Left ventricle myocardium inferior (tissue), 1 donor: ENCODE measurements around the gene ENDOU. TPM values are rescaled to one million over a fixed set of nuclear protein-coding genes. Genes with fewer than 3 reads are reported as not detected.

Experiments
- DNase-seq: peaks from one replicate; pipeline ENCODE4 v3.0.0-alpha.2; 2020
- H3K27ac ChIP-seq: fragments of 200-600 bp; replicated peaks from 2 replicates; pipeline ENCODE4 v1.8.0; 2021
- H3K27me3 ChIP-seq: fragments of 200-600 bp; 2 replicates; pipeline ENCODE4 v1.8.0; 2021; ENCODE audit warnings: low read depth
- H3K36me3 ChIP-seq: fragments of 200-600 bp; 2 replicates; pipeline ENCODE4 v1.8.0; 2021
- H3K4me1 ChIP-seq: fragments of 200-600 bp; 2 replicates; pipeline ENCODE4 v1.8.0; 2021
- H3K4me3 ChIP-seq: fragments of 200-600 bp; 2 replicates; pipeline ENCODE4 v1.8.0; 2021; ENCODE audit warnings: mild to moderate bottlenecking, moderate library complexity
- H3K9me3 ChIP-seq: fragments of 200-600 bp; replicated peaks from 2 replicates; pipeline ENCODE4 v1.8.0; 2021
- intact Hi-C: fragments of 100-400 bp; cut with micrococcal nuclease; formaldehyde crosslinking; loops from one replicate; pipeline ENCODE4 v1.11.0; 2022
- total RNA-seq: library from RNA; stranded (reverse); fragmentation: NEBNext Ultra II Directional; extraction: Animal tissue kit (Norgen Biotek cat#: 25700); gene quantifications from one replicate; pipeline ENCODE4 v1.2.1, GENCODE V29; 2021
- TF ChIP-seq, protein P1 (sequence below): fragments of 200-600 bp; IDR thresholded peaks from 2 replicates; pipeline ENCODE4 v1.8.0; 2021; ENCODE audit warnings: antibody characterized with exemption, mild to moderate bottlenecking, borderline replicate concordance
- donor health status: DM: no; HTN: yes; CAD: no; lungs with severe emphysema.

Gene ENDOU
- total RNA-seq, 1 donor from 2014 or later = 0.49 TPM

DNA sequence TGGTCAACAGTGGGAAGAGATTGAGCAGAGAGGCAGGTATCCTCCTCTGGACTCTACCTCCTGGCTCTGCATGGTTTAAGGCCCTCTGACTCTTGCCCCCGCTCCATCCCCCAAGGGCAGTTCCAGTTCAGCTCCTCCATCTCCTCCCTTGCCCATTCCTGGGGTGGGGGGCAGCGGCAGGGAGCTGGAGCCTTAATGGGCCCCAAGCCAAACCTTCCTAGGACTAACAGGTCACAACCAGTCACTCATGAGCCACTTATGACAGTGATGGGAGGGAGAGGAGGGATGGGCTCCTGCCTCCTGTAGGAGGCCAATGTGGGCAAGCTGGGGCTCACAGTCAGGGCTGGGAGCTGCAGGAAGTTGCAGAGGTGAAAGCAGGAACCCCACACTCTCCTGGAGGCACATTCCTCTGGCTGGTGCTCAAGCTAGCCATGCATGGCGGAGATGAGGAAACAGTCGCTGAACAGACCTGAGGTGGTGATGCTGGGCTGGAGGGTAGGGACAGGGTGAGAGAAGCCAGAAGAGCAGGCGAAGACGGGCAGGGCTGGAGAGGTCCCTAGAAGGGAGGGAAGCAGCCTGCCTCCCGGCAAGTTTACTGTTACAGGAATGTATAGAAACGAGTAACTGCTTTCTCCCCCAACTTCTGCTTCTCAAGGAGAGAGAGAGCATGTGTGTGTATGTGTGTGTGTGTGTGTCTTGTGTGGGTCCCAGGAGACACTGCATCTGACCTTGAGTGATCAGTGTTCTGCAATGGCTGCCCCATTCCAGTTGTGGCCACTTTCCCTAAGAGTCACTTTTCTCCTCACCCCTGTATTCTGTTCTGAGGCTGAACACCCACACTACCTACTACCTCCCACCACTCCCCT lies 38.4 kb upstream of the ENDOU start:
- H3K27me3 ChIP-seq = no peaks in the 10 kb centered on the region
- peaks cover 67% of the 10 kb centered on the region for H3K4me1 ChIP-seq
- no peak for DNase-seq
- no peaks in the 10 kb centered on the region for H3K36me3 ChIP-seq
- H3K9me3 ChIP-seq = no peaks in the 10 kb centered on the region
- TF ChIP-seq, protein P1, sequence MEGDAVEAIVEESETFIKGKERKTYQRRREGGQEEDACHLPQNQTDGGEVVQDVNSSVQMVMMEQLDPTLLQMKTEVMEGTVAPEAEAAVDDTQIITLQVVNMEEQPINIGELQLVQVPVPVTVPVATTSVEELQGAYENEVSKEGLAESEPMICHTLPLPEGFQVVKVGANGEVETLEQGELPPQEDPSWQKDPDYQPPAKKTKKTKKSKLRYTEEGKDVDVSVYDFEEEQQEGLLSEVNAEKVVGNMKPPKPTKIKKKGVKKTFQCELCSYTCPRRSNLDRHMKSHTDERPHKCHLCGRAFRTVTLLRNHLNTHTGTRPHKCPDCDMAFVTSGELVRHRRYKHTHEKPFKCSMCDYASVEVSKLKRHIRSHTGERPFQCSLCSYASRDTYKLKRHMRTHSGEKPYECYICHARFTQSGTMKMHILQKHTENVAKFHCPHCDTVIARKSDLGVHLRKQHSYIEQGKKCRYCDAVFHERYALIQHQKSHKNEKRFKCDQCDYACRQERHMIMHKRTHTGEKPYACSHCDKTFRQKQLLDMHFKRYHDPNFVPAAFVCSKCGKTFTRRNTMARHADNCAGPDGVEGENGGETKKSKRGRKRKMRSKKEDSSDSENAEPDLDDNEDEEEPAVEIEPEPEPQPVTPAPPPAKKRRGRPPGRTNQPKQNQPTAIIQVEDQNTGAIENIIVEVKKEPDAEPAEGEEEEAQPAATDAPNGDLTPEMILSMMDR = no peak
- no peak overlapping the region for H3K4me3 ChIP-seq
- H3K27ac ChIP-seq = no peak overlapping the region
- intact Hi-C loops = no loop called here

DNA sequence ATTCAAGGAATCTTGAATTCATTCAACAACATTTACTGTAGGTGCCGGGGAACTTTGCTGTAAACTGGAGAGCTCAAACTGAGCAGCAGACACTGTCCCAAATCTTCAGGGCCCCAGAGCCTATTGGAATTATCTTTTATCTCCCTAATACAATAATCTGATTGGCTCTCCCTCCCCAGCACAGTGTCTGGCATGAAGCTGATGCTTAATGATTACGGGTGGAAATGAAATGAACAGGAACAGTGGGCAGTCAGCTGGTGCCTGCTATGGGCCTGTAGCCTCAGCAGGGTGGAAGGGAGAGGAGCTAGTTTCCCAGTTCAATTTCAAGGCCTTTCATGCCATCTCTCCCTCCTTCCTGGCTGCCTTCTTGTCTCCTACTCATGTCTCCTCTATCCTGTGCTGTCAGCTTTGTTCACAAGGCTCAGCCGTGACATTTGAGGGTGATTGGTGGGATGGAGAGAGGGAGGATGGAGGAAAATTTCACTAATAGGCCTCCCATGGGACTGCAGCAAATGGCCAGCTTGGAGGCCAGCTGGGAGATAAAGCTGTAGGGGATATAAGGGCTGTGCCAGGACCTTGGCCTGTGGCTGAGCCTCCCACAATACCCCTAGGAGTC lies 37.7 kb upstream of the ENDOU start:
- Histone ChIP-seq H3K9me3 (no peaks in the 10 kb centered on the region), H3K36me3 (no peaks in the 10 kb centered on the region), H3K27ac (no peak overlapping the region), H3K4me1 (peaks cover 67% of the 10 kb centered on the region), H3K4me3 (no peak overlapping the region), H3K27me3 (no peaks in the 10 kb centered on the region)
- TF ChIP-seq, protein P1 = no peak
- intact Hi-C loops = no loop called here
- DNase-seq = no peak

DNA sequence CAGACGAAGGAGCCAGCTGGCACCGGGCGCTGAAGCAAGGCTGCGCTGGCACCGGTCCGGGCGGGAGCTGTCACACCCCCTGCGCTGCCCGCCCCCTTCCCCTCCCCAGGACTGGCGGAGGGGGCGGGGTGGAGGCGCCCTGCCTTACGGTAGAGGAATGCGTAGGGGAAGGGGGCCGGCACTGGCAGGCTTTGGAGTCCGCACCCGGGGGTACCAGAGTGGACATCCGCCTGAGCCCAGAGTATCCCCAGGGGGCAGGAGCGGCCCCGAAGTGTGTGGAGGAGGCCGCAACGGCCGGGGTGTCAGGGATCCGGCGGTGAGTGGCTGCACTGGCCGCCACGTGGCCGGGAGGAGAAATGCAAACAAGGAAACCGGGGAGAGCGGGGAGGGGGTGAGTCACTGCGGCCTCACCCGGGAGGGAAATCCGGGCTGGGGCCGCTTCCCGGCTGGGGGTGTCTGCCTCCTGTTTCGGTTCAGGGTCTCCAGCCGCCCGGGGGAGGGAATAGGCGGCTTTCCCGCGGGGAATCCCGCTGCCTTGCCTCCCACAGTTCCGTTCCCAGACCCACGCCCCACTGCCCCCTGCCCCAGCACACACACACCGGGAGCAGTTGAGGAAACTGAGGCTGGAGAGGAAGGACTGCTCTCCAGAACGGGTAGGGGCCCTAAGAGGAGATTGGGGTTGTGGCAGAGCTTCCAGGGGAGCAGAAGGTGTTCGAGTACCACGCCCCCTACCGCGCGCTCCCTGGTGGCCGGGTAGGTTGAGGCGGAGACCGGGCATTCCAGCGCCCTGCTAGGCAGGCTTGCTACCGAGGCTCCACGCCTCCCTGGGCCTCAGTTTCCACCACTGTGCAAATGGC lies 33.8 kb upstream of the ENDOU start, which contains the start of gene RAPGEF3:
TSS of gene RAPGEF3 (minus strand) at position 47 of the 857 bp plus-strand sequence. CDS start 324 bp downstream, outside the sequence.
- peak within 1 kb of the TSS; percentile 71 for H3K4me3 ChIP-seq
- TF ChIP-seq, protein P1 = peak; percentile 66
- intact Hi-C loops = no loop called here
- no peaks in the 10 kb centered on the region for H3K27me3 ChIP-seq
- H3K27ac ChIP-seq = peak within 1 kb of the TSS; percentile 90
- peak; percentile 87 for DNase-seq
- H3K9me3 ChIP-seq = no peaks in the 10 kb centered on the region
- peaks cover 76% of the 10 kb centered on the region for H3K4me1 ChIP-seq
- no peaks in the 10 kb centered on the region for H3K36me3 ChIP-seq

DNA sequence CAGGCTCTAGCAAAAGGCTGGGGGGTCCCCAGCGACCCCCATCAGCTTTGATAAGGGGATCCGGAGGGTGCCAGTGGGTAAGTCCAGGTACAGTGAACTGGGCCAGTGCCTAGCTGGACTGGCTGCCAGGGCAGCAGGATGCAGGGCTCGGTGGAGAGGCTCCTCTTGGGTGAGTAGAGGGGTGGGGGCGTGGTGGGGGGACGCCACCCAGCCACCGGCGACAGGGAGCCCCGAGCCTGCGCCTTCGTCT lies 33.2 kb upstream of the ENDOU start:
- Histone ChIP-seq H3K4me3 (peak overlapping the region; percentile 71), H3K36me3 (no peaks in the 10 kb centered on the region), H3K27ac (peak overlapping the region; percentile 90), H3K9me3 (no peaks in the 10 kb centered on the region), H3K27me3 (no peaks in the 10 kb centered on the region), H3K4me1 (peaks cover 77% of the 10 kb centered on the region)
- TF ChIP-seq, protein P1 = no peak
- DNase-seq = no peak
- intact Hi-C loops = no loop called here

DNA sequence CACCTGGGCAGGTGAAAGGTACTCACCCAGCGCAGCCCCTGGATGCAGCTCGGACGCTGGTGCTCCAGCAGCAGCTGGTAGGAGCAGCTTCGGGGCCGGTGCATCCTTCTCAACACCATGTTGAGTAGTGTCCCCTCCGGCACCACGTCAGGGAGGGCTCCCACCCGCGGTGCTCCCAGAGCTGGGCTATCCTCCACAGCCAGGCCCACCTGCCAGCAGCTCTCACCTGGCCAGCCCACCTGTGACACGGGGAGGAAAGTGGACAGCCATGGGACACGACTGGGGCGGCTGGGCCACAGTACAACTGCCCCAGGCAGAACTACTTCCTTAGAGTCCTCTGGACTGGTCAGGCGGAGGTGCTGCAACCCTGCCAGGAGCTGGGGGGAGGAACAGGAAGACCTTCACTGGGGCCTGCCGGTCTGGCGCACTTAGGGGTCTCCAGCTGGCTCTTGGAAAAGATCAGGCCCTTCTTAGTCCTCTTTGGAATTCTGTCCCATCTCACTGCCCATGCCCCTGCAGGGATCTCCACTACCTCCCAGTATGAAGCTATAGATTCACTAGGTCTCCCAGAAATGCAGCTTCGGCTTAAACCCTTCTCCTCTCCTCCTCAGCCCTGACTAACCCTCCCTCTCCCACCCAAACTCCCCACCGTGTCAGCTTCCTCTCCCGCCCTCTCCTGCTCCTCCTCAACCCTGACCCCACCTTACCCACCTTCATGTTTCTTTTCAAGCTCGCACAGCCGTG lies 32.7 kb upstream of the ENDOU start:
- Histone ChIP-seq H3K4me1 (peaks cover 77% of the 10 kb centered on the region), H3K27me3 (no peaks in the 10 kb centered on the region), H3K4me3 (peak overlapping the region; percentile 71), H3K9me3 (no peaks in the 10 kb centered on the region), H3K27ac (peak overlapping the region; percentile 90), H3K36me3 (no peaks in the 10 kb centered on the region)
- DNase-seq = no peak
- intact Hi-C loops = no loop called here
- TF ChIP-seq, protein P1 = no peak
